GM21576 (cell line): Measurements from ENCODE around the gene TOE1.
"Not testable (repeated sequence)": the region's sequence is repeated elsewhere in the genome, so short reads cannot be mapped to it uniquely, and the experiment has no call there.

Experiments
- ATAC-seq: cut with Tn5 transposase; IDR thresholded peaks from one replicate; pipeline ENCODE4 v1.9.1; 2021; ENCODE audit warnings: mild to moderate bottlenecking, moderate library complexity; ENCODE audit not compliant: unreplicated experiment

The TOE1 gene

GRCh38 chr1:45354838-45355237 lies 14.9 kb downstream of the TOE1 start:
- ATAC-seq: no peak

GRCh38 chr1:45355683-45356082 lies 15.7 kb downstream of the TOE1 start:
- no peak for ATAC-seq

GRCh38 chr1:45356186-45356585 lies 16.2 kb downstream of the TOE1 start:
- ATAC-seq: no peak

GRCh38 chr1:45359882-45360513 lies 20.0 kb downstream of the TOE1 start:
- ATAC-seq: no peak

- not testable (repeated sequence) for ATAC-seq
These were observed 21.0 kb downstream of the TOE1 start for GRCh38 chr1:45360981-45361380.

- no peak for ATAC-seq
These were observed 24.3 kb downstream of the TOE1 start for GRCh38 chr1:45364294-45364693.

GRCh38 chr1:45365051-45365450 lies 25.1 kb downstream of the TOE1 start:
- ATAC-seq: peak; percentile 66

GRCh38 chr1:45370575-45370974 lies 30.6 kb downstream of the TOE1 start:
- peak; percentile 88 for ATAC-seq

GRCh38 chr1:45373573-45373972 lies 33.6 kb downstream of the TOE1 start:
- ATAC-seq: no peak

- no peak for ATAC-seq
These were observed 35.4 kb downstream of the TOE1 start for GRCh38 chr1:45375104-45376090.

GRCh38 chr1:45378184-45378583 lies 38.2 kb downstream of the TOE1 start:
- no peak for ATAC-seq

- ATAC-seq: no peak
These were observed 39.6 kb downstream of the TOE1 start for GRCh38 chr1:45379524-45379923.

GRCh38 chr1:45380125-45380524 lies 40.2 kb downstream of the TOE1 start:
- no peak for ATAC-seq

GRCh38 chr1:45380730-45381129 lies 40.8 kb downstream of the TOE1 start:
- ATAC-seq: no peak

GRCh38 chr1:45381243-45381642 lies 41.3 kb downstream of the TOE1 start:
- ATAC-seq: no peak

GRCh38 chr1:45383191-45383590 lies 43.2 kb downstream of the TOE1 start:
- no peak for ATAC-seq

- ATAC-seq: not testable (repeated sequence)
These were observed 44.2 kb downstream of the TOE1 start for GRCh38 chr1:45384213-45384612.

- ATAC-seq: no peak
These were observed 45.3 kb downstream of the TOE1 start for GRCh38 chr1:45385302-45385701.

GRCh38 chr1:45386219-45386618 lies 46.2 kb downstream of the TOE1 start:
- no peak for ATAC-seq
